CD14-positive monocyte (primary cell): Measurements from ENCODE around the gene SLC43A2. TPM values are rescaled to one million over a fixed set of nuclear protein-coding genes. Genes with fewer than 3 reads are reported as not detected.

Source experiments
- DNase-seq, 3 donors: peaks; one replicate each; pipeline ENCODE4 v3.0.0-alpha.2; 2011 to 2022
- H2AFZ ChIP-seq: 2 replicates; pipeline ENCODE4 v1.6.0; 2012; ENCODE audit warnings: mild to moderate bottlenecking, low read depth, low read length, inconsistent platforms; ENCODE audit not compliant: insufficient read depth, poor library complexity, severe bottlenecking
- H3K27ac ChIP-seq, 2 donors: 1 replicate in 1 of 2; 2 replicates in 1 of 2; pipeline ENCODE4 v1.5.1; 2012 to 2013; ENCODE audit warnings: low read length in 2 of 2, control low read depth in 1 of 2, inconsistent platforms in 1 of 2, low read depth in 1 of 2, mild to moderate bottlenecking in 1 of 2
- H3K27me3 ChIP-seq, 2 donors: one replicate each; pipeline versions ENCODE4 v1.6.0 to v1.6.1; 2011 to 2013; ENCODE audit warnings: low read length in 2 of 2; ENCODE audit not compliant: control insufficient read depth in 2 of 2, insufficient read depth in 2 of 2
- H3K36me3 ChIP-seq, 2 donors: replicated peaks in 1 of 2; 1 replicate in 1 of 2; 2 replicates in 1 of 2; pipeline versions ENCODE4 v1.5.1 to v1.6.1; 2012 to 2013; ENCODE audit warnings: low read length in 2 of 2, control low read depth in 1 of 2, inconsistent platforms in 1 of 2, mild to moderate bottlenecking in 1 of 2; ENCODE audit not compliant: insufficient read depth in 2 of 2, control insufficient read depth in 1 of 2
- H3K4me1 ChIP-seq, 2 donors: 1 replicate in 1 of 2; 2 replicates in 1 of 2; pipeline versions ENCODE4 v1.5.1 to v1.6.1; 2012 to 2013; ENCODE audit warnings: low read length in 2 of 2, control low read depth in 1 of 2, inconsistent platforms in 1 of 2, mild to moderate bottlenecking in 1 of 2, moderate library complexity in 1 of 2; ENCODE audit not compliant: insufficient read depth in 2 of 2, control insufficient read depth in 1 of 2
- H3K4me2 ChIP-seq: replicated peaks from 2 replicates; pipeline ENCODE3; 2012; ENCODE audit warnings: low read length, moderate library complexity, mild to moderate bottlenecking; ENCODE audit not compliant: poor library complexity, severe bottlenecking; ENCODE audit errors: extremely low read depth
- H3K4me3 ChIP-seq, 3 experiments: fragments of 200-600 bp in 1 of 3; sonication (generic) in 1 of 3; replicated peaks in 1 of 3; 1 replicate in 2 of 3; 2 replicates in 1 of 3; pipeline ENCODE4 v1.5.1; 2011 to 2013; ENCODE audit warnings: low read length in 3 of 3, mild to moderate bottlenecking in 3 of 3, control low read depth in 2 of 3, low read depth in 2 of 3, inconsistent platforms in 1 of 3, moderate library complexity in 1 of 3
- H3K79me2 ChIP-seq: 2 replicates; pipeline ENCODE4 v1.6.0; 2012; ENCODE audit warnings: mild to moderate bottlenecking, control low read depth, inconsistent platforms, low read length, moderate library complexity; ENCODE audit not compliant: insufficient read depth
- H3K9ac ChIP-seq: 2 replicates; pipeline ENCODE4 v1.6.0; 2017; ENCODE audit warnings: low read length, mild to moderate bottlenecking; ENCODE audit not compliant: insufficient read depth, poor library complexity, severe bottlenecking
- H3K9me3 ChIP-seq, 2 donors: replicated peaks in 1 of 2; 1 replicate in 1 of 2; 2 replicates in 1 of 2; pipeline versions ENCODE4 v1.5.1 to v1.6.1; 2012 to 2013; ENCODE audit warnings: low read length in 2 of 2, control low read depth in 1 of 2; ENCODE audit not compliant: control insufficient read depth in 1 of 2, insufficient read depth in 1 of 2
- H4K20me1 ChIP-seq: 2 replicates; pipeline ENCODE4 v1.6.0; 2012; ENCODE audit warnings: mild to moderate bottlenecking, low read length, control low read depth, moderate library complexity; ENCODE audit not compliant: insufficient read depth
- H3K27ac Mint-ChIP-seq, 7 donors: one replicate each; pipeline ENCODE4 v1.8.0; 2020; ENCODE audit warnings: mild to moderate bottlenecking in 7 of 7, mixed read lengths in 7 of 7, moderate library complexity in 6 of 7, inconsistent platforms in 2 of 7
- H3K27me3 Mint-ChIP-seq, 3 donors: one replicate each; pipeline ENCODE4 v1.8.0; 2021 to 2022; ENCODE audit warnings: low read depth in 3 of 3, mild to moderate bottlenecking in 3 of 3, mixed read lengths in 3 of 3, moderate library complexity in 3 of 3, inconsistent platforms in 1 of 3
- H3K36me3 Mint-ChIP-seq, 2 donors: one replicate each; pipeline ENCODE4 v1.8.0; 2020; ENCODE audit warnings: mixed read lengths in 2 of 2, inconsistent platforms in 1 of 2, mild to moderate bottlenecking in 1 of 2
- H3K4me1 Mint-ChIP-seq: one replicate; pipeline ENCODE4 v1.8.0; 2020; ENCODE audit warnings: mild to moderate bottlenecking, mixed read lengths
- H3K4me3 Mint-ChIP-seq, 2 donors: one replicate each; pipeline ENCODE4 v1.8.0; 2020; ENCODE audit warnings: mild to moderate bottlenecking in 2 of 2, mixed read lengths in 2 of 2, moderate library complexity in 1 of 2
- H3K9me3 Mint-ChIP-seq, 7 donors: one replicate each; pipeline ENCODE4 v1.8.0; 2020 to 2022; ENCODE audit warnings: mixed read lengths in 7 of 7, mild to moderate bottlenecking in 6 of 7, moderate library complexity in 6 of 7, inconsistent platforms in 2 of 7
- CTCF ChIP-seq: fragments of 200-600 bp; IDR thresholded peaks from one replicate; pipeline ENCODE4 v1.8.0; 2022; ENCODE audit warnings: antibody characterized with exemption, mild to moderate bottlenecking
- WGBS: methylation state at CpG from one replicate; pipeline ENCODE4 v1.1.5; 2013; ENCODE audit warnings: missing lambda C conversion rate; ENCODE audit not compliant: insufficient coverage; 5-methylcytosine and 5-hydroxymethylcytosine counted together
- intact Hi-C, 2 donors: fragments of 100-400 bp; cut with micrococcal nuclease; formaldehyde crosslinking; loops; one replicate each; pipeline versions ENCODE4 v1.15.0 to v1.15.1; 2023
- polyA plus RNA-seq, 3 donors: library from polyadenylated mRNA; depleted of rRNA in 1 of 3; unstranded in 2 of 3; stranded (reverse) in 1 of 3; fragments of 300-500 nt in 2 of 3; fragments of >200 nt in 1 of 3; fragmentation: Illumina TruSeq in 2 of 3; gene quantifications; 1 replicate in 2 of 3; 2 replicates in 1 of 3; pipeline ENCODE4 v1.2.3, GENCODE V29; 2012 to 2021

Gene SLC43A2
- polyA plus RNA-seq, 3 donors, result 115 to 151 (median 117) TPM

DNA sequence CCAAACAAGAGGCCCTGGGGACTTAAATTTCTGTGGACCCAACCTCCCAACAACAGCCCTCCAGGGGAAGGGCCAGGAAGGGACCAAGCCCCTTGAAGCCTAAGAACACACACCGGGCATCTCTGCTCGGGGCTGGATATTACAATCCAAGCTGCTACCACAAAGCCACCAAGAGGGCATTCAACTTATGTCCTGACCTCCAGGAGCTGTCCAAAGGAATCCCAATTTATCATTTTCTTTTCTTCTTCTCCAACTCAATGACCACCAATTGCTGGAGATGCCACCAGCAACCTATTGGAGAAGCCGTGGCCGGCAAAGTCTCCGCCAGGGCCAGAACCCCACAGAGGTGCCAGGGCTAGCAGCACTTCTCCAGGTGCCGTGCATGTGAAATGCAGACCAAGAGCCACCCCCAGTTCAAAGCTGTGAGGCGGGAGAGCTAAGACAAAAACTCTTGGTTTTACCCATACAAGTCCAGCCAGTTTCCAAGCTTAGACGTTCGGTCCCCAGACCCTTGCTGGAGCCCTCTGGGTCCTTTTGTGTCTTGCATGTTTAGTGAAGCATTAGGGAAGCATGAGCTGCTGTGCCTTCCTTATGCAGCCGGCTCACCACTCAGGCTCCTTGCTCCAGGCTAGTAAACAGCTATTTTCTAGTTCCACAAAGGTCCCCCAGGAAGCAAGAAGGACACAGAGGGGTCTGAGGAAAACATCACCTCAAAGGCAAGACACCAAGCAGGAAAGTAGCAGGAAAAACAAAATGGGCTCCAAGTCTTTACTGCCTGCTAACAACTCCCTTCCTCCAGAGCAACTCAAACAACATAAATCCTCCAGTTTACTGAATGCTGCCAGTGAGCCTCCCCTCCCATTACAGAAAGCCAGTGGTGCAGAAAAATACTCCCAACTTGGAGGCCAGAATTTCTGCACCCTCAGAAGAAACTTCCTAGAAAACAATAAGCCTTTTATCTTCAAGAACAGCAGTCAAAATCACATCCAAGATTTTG, 69.3 kb downstream of the SLC43A2 start:
- H2AFZ ChIP-seq, result no peak overlapping the region
- H3K9me3 ChIP-seq, result no peaks in the 10 kb centered on the region
- H3K27ac ChIP-seq, result no peak overlapping the region
- peaks cover 6 to 15% of the 10 kb centered on the region in 2 donors for H3K36me3 ChIP-seq
- H3K79me2 ChIP-seq, result peaks cover 62% of the 10 kb centered on the region
- whole genome bisulfite sequencing, result 95% methylated on average over 9 of the region's 10 CpGs
- TF ChIP-seq CTCF, result no peak
- Mint-ChIP-seq H3K36me3 (peaks cover 35 to 48% of the 10 kb centered on the region in 2 donors), H3K9me3 (peaks cover 0 to 2% (median 0%) of the 10 kb centered on the region in 7 donors), H3K27me3 (peaks cover 7 to 14% (median 11%) of the 10 kb centered on the region in 3 donors), H3K27ac (peak overlapping the region in 3 of 7 donors; percentile 31 to 58 (median 35)), H3K4me1 (peaks cover 68% of the 10 kb centered on the region), H3K4me3 (no peak overlapping the region)
- peaks cover 77% of the 10 kb centered on the region for H4K20me1 ChIP-seq
- H3K4me1 ChIP-seq, result peaks cover 41 to 58% of the 10 kb centered on the region in 2 donors
- DNase-seq, result no peak
- no peak overlapping the region for H3K9ac ChIP-seq
- no peak overlapping the region for H3K4me3 ChIP-seq
- no peak overlapping the region for H3K4me2 ChIP-seq
- intact Hi-C loops, result loop anchor here in 1 of 2 donors (5.0 kb wide), 1 partner anchor 42 kb away; the partner anchor contains the start of gene INPP5K
- no peaks in the 10 kb centered on the region for H3K27me3 ChIP-seq

- peaks cover 86% of the 10 kb centered on the region for H4K20me1 ChIP-seq
- no peak overlapping the region for H3K4me3 Mint-ChIP-seq
- H3K27me3 Mint-ChIP-seq, result peaks cover 4 to 7% (median 5%) of the 10 kb centered on the region in 3 donors
- H3K4me2 ChIP-seq, result no peak overlapping the region
- no peak for TF ChIP-seq CTCF
- peaks cover 0 to 2% (median 0%) of the 10 kb centered on the region in 7 donors for H3K9me3 Mint-ChIP-seq
- H3K36me3 ChIP-seq, result peaks cover 10 to 24% of the 10 kb centered on the region in 2 donors
- H3K27me3 ChIP-seq, result no peaks in the 10 kb centered on the region
- H3K79me2 ChIP-seq, result peaks cover 71% of the 10 kb centered on the region
- no peaks in the 10 kb centered on the region for H3K9me3 ChIP-seq
- no peak overlapping the region for H3K9ac ChIP-seq
- peaks cover 41 to 56% of the 10 kb centered on the region in 2 donors for H3K4me1 ChIP-seq
- peaks cover 63% of the 10 kb centered on the region for H3K4me1 Mint-ChIP-seq
- H2AFZ ChIP-seq, result no peak overlapping the region
- H3K4me3 ChIP-seq, result no peak overlapping the region
- H3K27ac Mint-ChIP-seq, result peak overlapping the region in 1 of 7 donors; percentile 56
- peaks cover 43 to 56% of the 10 kb centered on the region in 2 donors for H3K36me3 Mint-ChIP-seq
- H3K27ac ChIP-seq, result no peak overlapping the region
- WGBS, result no CpG with 5 or more reads among the region's 3 CpGs
- intact Hi-C loops, result no loop called here
- peak in 1 of 3 donors; percentile 30 for DNase-seq
Measured at GRCh38 chr17:1558401-1558800, 70.2 kb downstream of the SLC43A2 start.
